Measurements from ENCODE around the gene ARPC1A. TPM values are rescaled to one million over a fixed set of nuclear protein-coding genes. Genes with fewer than 3 reads are reported as not detected.

The ARPC1A gene
- polyA plus RNA-seq, 1 of the 3 experiments (the other 2 are of a cell fraction), result 306 TPM

DNA sequence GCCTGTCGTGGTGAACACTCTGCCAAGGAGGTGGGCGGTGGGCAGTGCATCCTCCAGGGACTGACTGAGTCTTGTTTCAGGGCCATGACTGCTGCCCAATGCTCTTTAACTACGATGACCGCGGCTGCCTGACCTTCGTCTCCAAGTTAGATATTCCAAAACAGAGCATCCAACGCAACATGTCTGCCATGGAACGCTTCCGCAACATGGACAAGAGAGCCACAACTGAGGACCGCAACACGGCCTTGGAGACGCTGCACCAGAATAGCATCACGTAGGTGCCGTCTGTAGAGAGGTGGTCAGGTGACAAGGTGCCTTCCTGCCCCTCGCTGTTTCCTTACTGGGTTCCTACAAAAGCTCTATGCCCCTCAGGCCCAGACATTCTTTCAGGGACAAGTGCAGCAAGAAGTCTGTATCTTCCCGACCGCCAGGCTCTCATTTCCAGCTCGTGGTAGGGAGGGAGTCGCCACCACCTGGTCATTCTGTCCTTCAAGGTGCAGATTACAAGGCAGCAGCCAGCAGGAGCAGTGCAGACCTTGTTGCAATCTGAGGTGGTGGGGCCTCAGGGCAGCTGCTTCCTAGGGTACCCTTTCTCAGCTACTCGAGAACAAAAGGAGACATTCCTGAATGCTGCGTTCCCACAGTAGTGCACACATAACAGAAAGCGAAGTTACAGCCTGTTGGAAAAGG is 33.9 kb downstream of the ARPC1A start:
- Histone ChIP-seq H2AFZ (ENCODE audit: low read depth) (no peak overlapping the region), H3K4me1 (ENCODE audit: control insufficient read depth in 1 of 2, insufficient read depth in 2 of 2, low read depth in 1 of 2, low read length in 1 of 2) (peaks cover 0 to 3% of the 10 kb centered on the region in 2 experiments; a peak in 1 of 4 replicates), H3K9me2 (no peaks in the 10 kb centered on the region), H3K79me2 (ENCODE audit: insufficient read depth) (no peaks in the 10 kb centered on the region), H3K27ac (ENCODE audit: low read depth in 2 of 2, low read length in 1 of 2) (no peak overlapping the region), H3K9ac (no peak overlapping the region), H3K4me2 (no peak overlapping the region), H4K20me1 (ENCODE audit: insufficient read depth) (peaks cover 8% of the 10 kb centered on the region), H3K36me3 (replicated peaks in 1 of 2; ENCODE audit: control insufficient read depth in 1 of 2, insufficient read depth in 2 of 2, low read length in 1 of 2) (peaks cover 51 to 78% of the 10 kb centered on the region in 2 experiments), H3F3A (replicated peaks; ENCODE audit: insufficient read depth) (peaks cover 21% of the 10 kb centered on the region), H3K27me3 (ENCODE audit: insufficient read depth) (no peaks in the 10 kb centered on the region), H3K9me3 (no peaks in the 10 kb centered on the region), H3K4me3 (ENCODE audit: low read depth in 2 of 2, low read length in 1 of 2) (no peak overlapping the region)
- 95% methylated on average over 22 of the region's 22 CpGs for WGBS (ENCODE audit: low lambda C conversion rate)
- no peak for DNase-seq
- ChIA-PET CTCF (interaction anchor here (0.8 to 1.7 kb wide), 3 partner anchors 11 to 22 kb away, joined by 4 to 5 read pairs (median 4); no protein-coding TSS in a partner anchor), POLR2A (no interaction called here)
- no peak for TF ChIP-seq NFIC (IDR thresholded peaks at IDR 0.05; ENCODE audit: borderline replicate concordance)
- no peak for TF ChIP-seq MEF2A (IDR thresholded peaks at IDR 0.05; ENCODE audit: borderline replicate concordance, low read depth)
- TF ChIP-seq JUND (IDR thresholded peaks at IDR 0.05), result no peak
- TF ChIP-seq, protein P1, sequence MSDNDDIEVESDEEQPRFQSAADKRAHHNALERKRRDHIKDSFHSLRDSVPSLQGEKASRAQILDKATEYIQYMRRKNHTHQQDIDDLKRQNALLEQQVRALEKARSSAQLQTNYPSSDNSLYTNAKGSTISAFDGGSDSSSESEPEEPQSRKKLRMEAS (IDR thresholded peaks at IDR 0.05; ENCODE audit: low read depth), result no peak
- TF ChIP-seq, protein P2, sequence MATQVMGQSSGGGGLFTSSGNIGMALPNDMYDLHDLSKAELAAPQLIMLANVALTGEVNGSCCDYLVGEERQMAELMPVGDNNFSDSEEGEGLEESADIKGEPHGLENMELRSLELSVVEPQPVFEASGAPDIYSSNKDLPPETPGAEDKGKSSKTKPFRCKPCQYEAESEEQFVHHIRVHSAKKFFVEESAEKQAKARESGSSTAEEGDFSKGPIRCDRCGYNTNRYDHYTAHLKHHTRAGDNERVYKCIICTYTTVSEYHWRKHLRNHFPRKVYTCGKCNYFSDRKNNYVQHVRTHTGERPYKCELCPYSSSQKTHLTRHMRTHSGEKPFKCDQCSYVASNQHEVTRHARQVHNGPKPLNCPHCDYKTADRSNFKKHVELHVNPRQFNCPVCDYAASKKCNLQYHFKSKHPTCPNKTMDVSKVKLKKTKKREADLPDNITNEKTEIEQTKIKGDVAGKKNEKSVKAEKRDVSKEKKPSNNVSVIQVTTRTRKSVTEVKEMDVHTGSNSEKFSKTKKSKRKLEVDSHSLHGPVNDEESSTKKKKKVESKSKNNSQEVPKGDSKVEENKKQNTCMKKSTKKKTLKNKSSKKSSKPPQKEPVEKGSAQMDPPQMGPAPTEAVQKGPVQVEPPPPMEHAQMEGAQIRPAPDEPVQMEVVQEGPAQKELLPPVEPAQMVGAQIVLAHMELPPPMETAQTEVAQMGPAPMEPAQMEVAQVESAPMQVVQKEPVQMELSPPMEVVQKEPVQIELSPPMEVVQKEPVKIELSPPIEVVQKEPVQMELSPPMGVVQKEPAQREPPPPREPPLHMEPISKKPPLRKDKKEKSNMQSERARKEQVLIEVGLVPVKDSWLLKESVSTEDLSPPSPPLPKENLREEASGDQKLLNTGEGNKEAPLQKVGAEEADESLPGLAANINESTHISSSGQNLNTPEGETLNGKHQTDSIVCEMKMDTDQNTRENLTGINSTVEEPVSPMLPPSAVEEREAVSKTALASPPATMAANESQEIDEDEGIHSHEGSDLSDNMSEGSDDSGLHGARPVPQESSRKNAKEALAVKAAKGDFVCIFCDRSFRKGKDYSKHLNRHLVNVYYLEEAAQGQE (IDR thresholded peaks at IDR 0.05; ENCODE audit: low read depth, low read length), result no peak
- no peak for TF ChIP-seq TCF12 (IDR thresholded peaks at IDR 0.05)
- no peak for TF ChIP-seq SMC3 (IDR thresholded peaks at IDR 0.05; ENCODE audit: low read depth, low read length)
- TF ChIP-seq POLR2AphosphoS5 (IDR thresholded peaks at IDR 0.05; ENCODE audit: low read depth, low read length), result no peak
- TF ChIP-seq SIN3A (IDR thresholded peaks at IDR 0.05; ENCODE audit: borderline replicate concordance, low read depth, low read length), result no peak
- no peak for TF ChIP-seq RFX5 (IDR thresholded peaks at IDR 0.05; ENCODE audit: low read length)
- no peak for TF ChIP-seq PBX3 (IDR thresholded peaks at IDR 0.05)
- TF ChIP-seq EP300 (IDR thresholded peaks at IDR 0.05; ENCODE audit: borderline replicate concordance in 1 of 2, low read depth in 1 of 2, low read length in 1 of 2), result no peak
- TF ChIP-seq FOXM1 (IDR thresholded peaks at IDR 0.05; ENCODE audit: low read depth), result no peak
- TF ChIP-seq GABPA (IDR thresholded peaks at IDR 0.05; ENCODE audit: low read depth), result no peak
- TF ChIP-seq RXRA (IDR thresholded peaks at IDR 0.05; ENCODE audit: borderline replicate concordance, low read depth), result no peak
- no peak for TF ChIP-seq TAF1 (IDR thresholded peaks at IDR 0.05; ENCODE audit: borderline replicate concordance, low read depth, low read length)
- TF ChIP-seq TEAD4 (IDR thresholded peaks at IDR 0.05; ENCODE audit: borderline replicate concordance, insufficient read depth), result no peak
- TF ChIP-seq ELF1 (IDR thresholded peaks at IDR 0.05), result no peak
- no peak for TF ChIP-seq EZH2phosphoT487 (IDR thresholded peaks at IDR 0.05; ENCODE audit: borderline replicate concordance, low read depth)
- TF ChIP-seq, protein P3, sequence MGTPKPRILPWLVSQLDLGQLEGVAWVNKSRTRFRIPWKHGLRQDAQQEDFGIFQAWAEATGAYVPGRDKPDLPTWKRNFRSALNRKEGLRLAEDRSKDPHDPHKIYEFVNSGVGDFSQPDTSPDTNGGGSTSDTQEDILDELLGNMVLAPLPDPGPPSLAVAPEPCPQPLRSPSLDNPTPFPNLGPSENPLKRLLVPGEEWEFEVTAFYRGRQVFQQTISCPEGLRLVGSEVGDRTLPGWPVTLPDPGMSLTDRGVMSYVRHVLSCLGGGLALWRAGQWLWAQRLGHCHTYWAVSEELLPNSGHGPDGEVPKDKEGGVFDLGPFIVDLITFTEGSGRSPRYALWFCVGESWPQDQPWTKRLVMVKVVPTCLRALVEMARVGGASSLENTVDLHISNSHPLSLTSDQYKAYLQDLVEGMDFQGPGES (IDR thresholded peaks at IDR 0.05; ENCODE audit: low read depth, low read length), result no peak

Data from SK-N-SH (cell line).